Spleen (tissue), 11 donors: Measurements from ENCODE around the gene MASP1. TPM values are rescaled to one million over a fixed set of nuclear protein-coding genes. Genes with fewer than 3 reads are reported as not detected.
"Not testable (repeated sequence)": the region's sequence is repeated elsewhere in the genome, so short reads cannot be mapped to it uniquely, and the experiment has no call there.

Source experiments
- DNase-seq: peaks from one replicate; pipeline ENCODE4 v3.0.0-alpha.2; 2020
- H3K27ac ChIP-seq, 8 donors: fragments of 200-600 bp; sonication (generic) in 7 of 8; 1 replicate in 4 of 8; 2 replicates in 4 of 8; pipeline versions ENCODE4 v1.5.0 to v1.8.0; 2016 to 2021; ENCODE audit warnings: inconsistent platforms in 4 of 8, mild to moderate bottlenecking in 4 of 8, moderate library complexity in 1 of 8
- H3K27me3 ChIP-seq, 7 donors: fragments of 200-600 bp; sonication (generic) in 6 of 7; replicated peaks in 1 of 7; 1 replicate in 4 of 7; 2 replicates in 3 of 7; pipeline versions ENCODE4 v1.5.0 to v1.8.0; 2016 to 2021; ENCODE audit warnings: inconsistent platforms in 3 of 7, mild to moderate bottlenecking in 1 of 7
- H3K36me3 ChIP-seq, 6 donors: fragments of 200-600 bp; sonication (generic) in 5 of 6; 1 replicate in 4 of 6; 2 replicates in 2 of 6; pipeline versions ENCODE4 v1.5.0 to v1.8.0; 2016 to 2021; ENCODE audit warnings: inconsistent platforms in 2 of 6
- H3K4me1 ChIP-seq, 6 donors: fragments of 200-600 bp; sonication (generic) in 5 of 6; 1 replicate in 3 of 6; 2 replicates in 3 of 6; pipeline versions ENCODE4 v1.5.0 to v1.8.0; 2016 to 2021; ENCODE audit warnings: inconsistent platforms in 3 of 6
- H3K4me3 ChIP-seq, 8 donors: fragments of 200-600 bp; sonication (generic) in 7 of 8; 1 replicate in 4 of 8; 2 replicates in 4 of 8; pipeline versions ENCODE4 v1.5.0 to v1.8.0; 2016 to 2021; ENCODE audit warnings: inconsistent platforms in 4 of 8, mild to moderate bottlenecking in 4 of 8, moderate library complexity in 2 of 8
- H3K9me3 ChIP-seq, 8 donors: fragments of 200-600 bp; sonication (generic) in 7 of 8; 1 replicate in 4 of 8; 2 replicates in 4 of 8; pipeline versions ENCODE4 v1.5.0 to v1.8.0; 2016 to 2021; ENCODE audit warnings: inconsistent platforms in 4 of 8
- POLR2A ChIP-seq, 3 donors: fragments of 450-650 bp; IDR thresholded peaks; one replicate each; pipeline ENCODE4 v1.5.1; 2017; ENCODE audit warnings: antibody characterized with exemption in 3 of 3, mild to moderate bottlenecking in 1 of 3
- POLR2AphosphoS5 ChIP-seq, 3 donors: sonication (generic); formaldehyde crosslinking; IDR thresholded peaks; one replicate each; pipeline ENCODE4 v1.5.1; 2017; ENCODE audit warnings: antibody characterized with exemption in 3 of 3
- WGBS, 5 donors: extraction: QIAGEN DNeasy Blood & Tissue Kit in 3 of 5; methylation state at CpG; one replicate each; pipeline versions ENCODE4 v1.1.5 to v1.1.7; 2013 to 2018; 5-methylcytosine and 5-hydroxymethylcytosine counted together
- intact Hi-C: fragments of 100-400 bp; cut with DNase I; formaldehyde crosslinking; loops from one replicate; pipeline ENCODE4 v1.15.0; 2023; ENCODE audit warnings: low total_unique reads
- polyA plus RNA-seq, 3 donors: library from polyadenylated mRNA; stranded (reverse); fragments of 200-250 nt; gene quantifications; one replicate each; pipeline ENCODE4 v1.2.1, GENCODE V29; 2013
- total RNA-seq, 7 donors: library from RNA; depleted of rRNA in 3 of 7; stranded (reverse); fragments of >200 nt in 3 of 7; fragmentation: NEBNext Ultra II Directional in 4 of 7; extraction: Animal tissue kit (Norgen Biotek cat#: 25700) in 4 of 7; gene quantifications; one replicate each; pipeline versions ENCODE4 v1.1.0 to v1.2.1, GENCODE V29; 2016 to 2021
- TF ChIP-seq, protein P1 (sequence below), 11 experiments: fragments of 200-600 bp in 7 of 11; fragments of 450-650 bp in 4 of 11; sonication (generic) in 4 of 11; IDR thresholded peaks in 8 of 11; conservative IDR thresholded peaks in 3 of 11; 1 replicate in 7 of 11; 2 replicates in 4 of 11; pipeline versions ENCODE4 v1.4.0 to v1.8.0; 2016 to 2021; ENCODE audit warnings: antibody characterized with exemption in 11 of 11, inconsistent platforms in 4 of 11, mild to moderate bottlenecking in 1 of 11
- donor health status: healthy with polysubstance abuse.
- donor health status: DM: no; HTN: no; CAD: no; lungs with moderate emphysema.
- donor health status: DM: no; HTN: no; CAD: no.
- donor health status: Bipolar disorder and iron deficiency.
- donor health status: healthy.
- donor health status: DM: no; HTN: no; CAD: no.
- donor health status: DM: yes; HTN: yes; CAD: no.

Gene MASP1
- total and polyA plus RNA-seq, 10 donors = 0.05 to 1.9 (median 0.39) TPM; not detected in 2

DNA sequence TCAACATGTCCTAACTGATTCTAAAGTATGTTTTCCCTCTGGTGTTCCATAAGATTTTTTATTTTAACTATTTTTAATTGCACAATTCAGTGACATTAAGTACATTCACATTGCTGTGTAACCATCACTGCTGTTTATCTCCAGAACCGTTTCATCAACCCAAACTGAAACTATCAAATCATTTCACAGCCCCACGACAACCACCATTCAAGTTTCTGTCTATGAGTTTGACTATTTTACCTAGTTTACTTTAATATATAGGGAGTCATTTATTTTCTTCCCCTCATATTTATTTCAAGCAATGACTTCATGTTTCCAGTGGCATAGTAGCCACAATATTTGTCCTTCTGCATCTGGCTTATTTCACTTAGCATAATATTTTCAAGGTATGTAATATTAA lies 85.9 kb downstream of the MASP1 start:
- Histone ChIP-seq H3K4me3 (no peak overlapping the region), H3K4me1 (peaks cover 0 to 8% (median 1%) of the 10 kb centered on the region in 6 donors), H3K36me3 (no peaks in the 10 kb centered on the region), H3K9me3 (peaks cover 0 to 7% (median 0%) of the 10 kb centered on the region in 8 donors), H3K27me3 (peaks cover 0 to 12% (median 0%) of the 10 kb centered on the region in 7 donors), H3K27ac (no peak overlapping the region)
- no peak for DNase-seq
- 54 to 72% (median 69%) methylated on average over 2 of the region's 2 CpGs for WGBS, 5 donors
- TF ChIP-seq POLR2A (IDR thresholded peaks at IDR 0.05) (no peak), POLR2AphosphoS5 (IDR thresholded peaks at IDR 0.05) (no peak)
- TF ChIP-seq, protein P1, sequence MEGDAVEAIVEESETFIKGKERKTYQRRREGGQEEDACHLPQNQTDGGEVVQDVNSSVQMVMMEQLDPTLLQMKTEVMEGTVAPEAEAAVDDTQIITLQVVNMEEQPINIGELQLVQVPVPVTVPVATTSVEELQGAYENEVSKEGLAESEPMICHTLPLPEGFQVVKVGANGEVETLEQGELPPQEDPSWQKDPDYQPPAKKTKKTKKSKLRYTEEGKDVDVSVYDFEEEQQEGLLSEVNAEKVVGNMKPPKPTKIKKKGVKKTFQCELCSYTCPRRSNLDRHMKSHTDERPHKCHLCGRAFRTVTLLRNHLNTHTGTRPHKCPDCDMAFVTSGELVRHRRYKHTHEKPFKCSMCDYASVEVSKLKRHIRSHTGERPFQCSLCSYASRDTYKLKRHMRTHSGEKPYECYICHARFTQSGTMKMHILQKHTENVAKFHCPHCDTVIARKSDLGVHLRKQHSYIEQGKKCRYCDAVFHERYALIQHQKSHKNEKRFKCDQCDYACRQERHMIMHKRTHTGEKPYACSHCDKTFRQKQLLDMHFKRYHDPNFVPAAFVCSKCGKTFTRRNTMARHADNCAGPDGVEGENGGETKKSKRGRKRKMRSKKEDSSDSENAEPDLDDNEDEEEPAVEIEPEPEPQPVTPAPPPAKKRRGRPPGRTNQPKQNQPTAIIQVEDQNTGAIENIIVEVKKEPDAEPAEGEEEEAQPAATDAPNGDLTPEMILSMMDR (IDR thresholded peaks at IDR 0.05 in 8 of 11, conservative IDR thresholded peaks at IDR 0.05 in 3 of 11) = no peak
- intact Hi-C loops = no loop called here

DNA sequence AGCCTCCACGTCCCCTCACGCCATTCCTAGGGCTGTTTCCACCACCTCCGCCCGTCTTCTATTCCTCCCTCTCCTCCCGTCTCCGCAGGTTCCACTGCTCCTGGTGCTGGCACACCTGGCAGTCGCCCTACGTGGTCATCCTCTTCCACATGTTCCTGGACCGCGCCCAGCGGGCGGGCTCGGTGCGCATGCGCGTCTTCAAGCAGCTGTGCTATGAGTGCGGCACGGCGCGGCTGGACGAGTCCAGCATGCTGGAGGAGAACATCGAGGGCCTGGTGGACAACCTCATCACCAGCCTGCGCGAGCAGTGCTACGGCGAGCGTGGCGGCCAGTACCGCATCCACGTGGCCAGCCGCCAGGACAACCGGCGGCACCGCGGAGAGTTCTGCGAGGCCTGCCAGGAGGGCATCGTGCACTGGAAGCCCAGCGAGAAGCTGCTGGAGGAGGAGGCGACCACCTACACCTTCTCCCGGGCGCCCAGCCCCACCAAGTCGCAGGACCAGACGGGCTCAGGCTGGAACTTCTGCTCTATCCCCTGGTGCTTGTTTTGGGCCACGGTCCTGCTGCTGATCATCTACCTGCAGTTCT lies 92.0 kb downstream of the MASP1 start:
- intact Hi-C loops, H3K4me1 ChIP-seq, H3K36me3 ChIP-seq, H3K27ac ChIP-seq, H3K4me3 ChIP-seq, H3K9me3 ChIP-seq, DNase-seq: not testable (repeated sequence)
- peaks cover 0 to 23% (median 0%) of the 10 kb centered on the region in 7 donors for H3K27me3 ChIP-seq
- WGBS, 5 donors = 91 to 97% (median 96%) methylated on average over 38 to 44 of the region's 44 CpGs

DNA sequence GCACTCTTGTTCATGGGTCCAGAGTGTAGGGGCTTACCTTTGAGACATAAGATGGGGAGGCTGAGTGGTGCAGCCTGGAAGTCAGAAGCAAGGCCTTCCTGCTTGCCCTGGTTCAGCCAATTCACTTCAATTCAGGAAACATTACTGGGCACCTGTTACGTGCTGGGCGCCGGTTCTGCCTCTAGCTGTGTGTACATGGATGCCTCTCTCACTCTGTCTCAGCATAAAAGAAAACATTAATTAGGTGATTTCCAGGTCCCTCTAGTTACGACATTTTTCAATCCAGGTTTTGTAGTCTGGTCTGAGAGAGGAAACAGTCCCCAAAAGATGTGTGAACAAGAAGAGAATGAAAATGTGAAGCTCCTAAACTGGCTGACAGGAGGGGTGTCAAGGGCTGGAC lies 93.0 kb downstream of the MASP1 start:
- Histone ChIP-seq H3K36me3 (no peaks in the 10 kb centered on the region), H3K4me3 (no peak overlapping the region), H3K4me1 (no peaks in the 10 kb centered on the region), H3K9me3 (no peaks in the 10 kb centered on the region), H3K27ac (no peak overlapping the region), H3K27me3 (peaks cover 0 to 30% (median 0%) of the 10 kb centered on the region in 7 donors)
- TF ChIP-seq POLR2A (IDR thresholded peaks at IDR 0.05) (no peak), POLR2AphosphoS5 (IDR thresholded peaks at IDR 0.05) (no peak)
- TF ChIP-seq, protein P1 (IDR thresholded peaks at IDR 0.05 in 8 of 11, conservative IDR thresholded peaks at IDR 0.05 in 3 of 11) = no peak
- WGBS, 5 donors = 66 to 86% (median 79%) methylated on average over 4 of the region's 4 CpGs
- intact Hi-C loops = no loop called here
- DNase-seq = no peak

DNA sequence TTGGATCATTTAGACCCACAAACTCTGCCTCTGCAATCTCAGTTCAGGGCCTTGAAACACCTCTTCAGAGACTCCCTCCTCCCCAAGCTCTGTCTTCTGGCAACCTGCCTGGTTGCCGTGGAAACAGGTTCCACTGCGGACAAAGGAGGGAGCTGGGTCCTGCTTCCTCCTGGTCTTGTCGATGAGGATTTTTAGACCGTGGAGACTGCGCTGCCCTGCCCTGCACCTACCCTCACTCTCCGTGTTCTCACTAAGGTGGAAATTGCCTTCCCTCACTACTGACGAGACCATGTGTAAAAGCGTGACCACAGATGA lies 94.2 kb downstream of the MASP1 start, which contains the start of gene RTP1:
RTP1 (plus strand) TSS at position 152 of the 315 bp plus-strand sequence; CDS start at position 182, 30 bp downstream.
- H3K9me3 ChIP-seq = no peaks in the 10 kb centered on the region
- H3K4me1 ChIP-seq = no peaks in the 10 kb centered on the region
- H3K4me3 ChIP-seq = no peak within 1 kb of the TSS
- TF ChIP-seq POLR2A (IDR thresholded peaks at IDR 0.05) (no peak), POLR2AphosphoS5 (IDR thresholded peaks at IDR 0.05) (no peak)
- TF ChIP-seq, protein P1 (IDR thresholded peaks at IDR 0.05 in 8 of 11, conservative IDR thresholded peaks at IDR 0.05 in 3 of 11) = no peak
- WGBS, 5 donors = 74 to 86% (median 77%) methylated on average over 8 of the region's 8 CpGs
- no peak for DNase-seq
- no peaks in the 10 kb centered on the region for H3K36me3 ChIP-seq
- intact Hi-C loops = no loop called here
- H3K27ac ChIP-seq = no peak within 1 kb of the TSS
- peaks cover 0 to 39% (median 0%) of the 10 kb centered on the region in 7 donors for H3K27me3 ChIP-seq
